Suprapubic skin (tissue), 4 donors: Measurements from ENCODE around the gene ZNF276. TPM values are rescaled to one million over a fixed set of nuclear protein-coding genes. Genes with fewer than 3 reads are reported as not detected.
A peak's percentile ranks its signal among the peaks of the same experiment; 100 is the strongest.

Experiments used
- DNase-seq, 2 donors: peaks; one replicate each; pipeline ENCODE4 v3.0.0-alpha.2; 2019; ENCODE audit warnings: low spot score in 2 of 2
- H3K27ac ChIP-seq: fragments of 200-600 bp; sonication (generic); one replicate; pipeline ENCODE4 v1.5.1; 2019
- H3K27me3 ChIP-seq: fragments of 200-600 bp; sonication (generic); one replicate; pipeline ENCODE4 v1.5.1; 2019
- H3K36me3 ChIP-seq: fragments of 200-600 bp; sonication (generic); one replicate; pipeline ENCODE4 v1.5.1; 2019
- H3K4me1 ChIP-seq: fragments of 200-600 bp; sonication (generic); one replicate; pipeline ENCODE4 v1.5.1; 2019
- H3K4me3 ChIP-seq: fragments of 200-600 bp; sonication (generic); one replicate; pipeline ENCODE4 v1.5.1; 2019; ENCODE audit warnings: mild to moderate bottlenecking
- H3K9me3 ChIP-seq: fragments of 200-600 bp; sonication (generic); one replicate; pipeline ENCODE4 v1.5.1; 2019
- CTCF ChIP-seq, 2 donors: fragments of 200-600 bp in 1 of 2; fragments of 450-650 bp in 1 of 2; sonication (generic) in 1 of 2; IDR thresholded peaks; one replicate each; pipeline ENCODE4 v1.5.1; 2016 to 2019; ENCODE audit warnings: antibody characterized with exemption in 2 of 2, mild to moderate bottlenecking in 1 of 2, moderate library complexity in 1 of 2
- EP300 ChIP-seq: sonication (generic); formaldehyde crosslinking; IDR thresholded peaks from one replicate; pipeline ENCODE4 v1.6.1; 2017; ENCODE audit warnings: antibody characterized with exemption
- POLR2A ChIP-seq, 2 donors: fragments of 450-650 bp; IDR thresholded peaks; one replicate each; pipeline ENCODE4 v1.6.1; 2017; ENCODE audit warnings: antibody characterized with exemption in 2 of 2, mild to moderate bottlenecking in 2 of 2, moderate library complexity in 2 of 2
- POLR2AphosphoS5 ChIP-seq, 3 donors: sonication (generic); formaldehyde crosslinking; IDR thresholded peaks; one replicate each; pipeline ENCODE4 v1.6.1; 2017; ENCODE audit warnings: antibody characterized with exemption in 3 of 3
- WGBS: methylation state at CpG from one replicate; pipeline ENCODE4 v1.1.5; 2018; 5-methylcytosine and 5-hydroxymethylcytosine counted together
- total RNA-seq, 4 donors: library from RNA; depleted of rRNA; stranded (reverse); fragments of >200 nt; gene quantifications; one replicate each; pipeline ENCODE4 v1.1.0, GENCODE V29; 2016

The ZNF276 gene
- total RNA-seq, 4 donors from 2014 or later, result 39.8 to 106 (median 46.0) TPM

GRCh38 chr16:89723279-89724250, 2.2 kb downstream of the ZNF276 start:
- Histone ChIP-seq H3K4me1 (peaks cover 46% of the 10 kb centered on the region), H3K4me3 (peak overlapping the region; percentile 96), H3K27ac (peak overlapping the region; percentile 97), H3K9me3 (no peaks in the 10 kb centered on the region), H3K36me3 (peaks cover 38% of the 10 kb centered on the region), H3K27me3 (no peaks in the 10 kb centered on the region)
- DNase-seq, result no peak
- WGBS, result 68% methylated on average over 15 of the region's 30 CpGs
- TF ChIP-seq EP300 (no peak), CTCF (IDR thresholded peaks at IDR 0.05) (no peak), POLR2AphosphoS5 (IDR thresholded peaks at IDR 0.05) (no peak), POLR2A (IDR thresholded peaks at IDR 0.05) (no peak)

GRCh38 chr16:89727406-89728120, 6.2 kb downstream of the ZNF276 start:
- Histone ChIP-seq H3K27me3 (no peaks in the 10 kb centered on the region), H3K4me1 (peaks cover 20% of the 10 kb centered on the region), H3K36me3 (peaks cover 78% of the 10 kb centered on the region), H3K9me3 (no peaks in the 10 kb centered on the region), H3K27ac (no peak overlapping the region), H3K4me3 (no peak overlapping the region)
- WGBS, result 80% methylated on average over 14 of the region's 17 CpGs
- no peak for TF ChIP-seq EP300
- no peak for TF ChIP-seq POLR2AphosphoS5 (IDR thresholded peaks at IDR 0.05)
- no peak for TF ChIP-seq POLR2A (IDR thresholded peaks at IDR 0.05)
- no peak for TF ChIP-seq CTCF (IDR thresholded peaks at IDR 0.05)
- no peak for DNase-seq

- H3K4me3 ChIP-seq, result no peak overlapping the region
- TF ChIP-seq POLR2AphosphoS5 (IDR thresholded peaks at IDR 0.05), result no peak
- no peak for TF ChIP-seq POLR2A (IDR thresholded peaks at IDR 0.05)
- no peak for TF ChIP-seq EP300
- TF ChIP-seq CTCF (IDR thresholded peaks at IDR 0.05), result no peak
- WGBS, result 78% methylated on average over 9 of the region's 18 CpGs
- peaks cover 3% of the 10 kb centered on the region for H3K4me1 ChIP-seq
- no peak overlapping the region for H3K27ac ChIP-seq
- no peaks in the 10 kb centered on the region for H3K9me3 ChIP-seq
- H3K27me3 ChIP-seq, result no peaks in the 10 kb centered on the region
- no peak for DNase-seq
- H3K36me3 ChIP-seq, result peaks cover 86% of the 10 kb centered on the region
These were observed 8.0 kb downstream of the ZNF276 start for GRCh38 chr16:89729293-89729692.

- H3K4me1 ChIP-seq, result no peaks in the 10 kb centered on the region
- H3K9me3 ChIP-seq, result no peaks in the 10 kb centered on the region
- peaks cover 89% of the 10 kb centered on the region for H3K36me3 ChIP-seq
- TF ChIP-seq EP300 (no peak), POLR2A (IDR thresholded peaks at IDR 0.05) (no peak), POLR2AphosphoS5 (IDR thresholded peaks at IDR 0.05) (no peak), CTCF (IDR thresholded peaks at IDR 0.05) (no peak)
- 85% methylated on average over 13 of the region's 14 CpGs for WGBS
- H3K27me3 ChIP-seq, result no peaks in the 10 kb centered on the region
- no peak for DNase-seq
- no peak overlapping the region for H3K27ac ChIP-seq
- H3K4me3 ChIP-seq, result no peak overlapping the region
These were observed 8.7 kb downstream of the ZNF276 start for GRCh38 chr16:89729863-89730593.
